GM21737 (cell line): ENCODE measurements around the gene ERN1.
"Not testable (repeated sequence)": the region's sequence is repeated elsewhere in the genome, so short reads cannot be mapped to it uniquely, and the experiment has no call there.

Experiments
- ATAC-seq: cut with Tn5 transposase; IDR thresholded peaks from one replicate; pipeline ENCODE4 v1.9.1; 2021; ENCODE audit warnings: mild to moderate bottlenecking, moderate library complexity; ENCODE audit not compliant: unreplicated experiment

The ERN1 gene

DNA sequence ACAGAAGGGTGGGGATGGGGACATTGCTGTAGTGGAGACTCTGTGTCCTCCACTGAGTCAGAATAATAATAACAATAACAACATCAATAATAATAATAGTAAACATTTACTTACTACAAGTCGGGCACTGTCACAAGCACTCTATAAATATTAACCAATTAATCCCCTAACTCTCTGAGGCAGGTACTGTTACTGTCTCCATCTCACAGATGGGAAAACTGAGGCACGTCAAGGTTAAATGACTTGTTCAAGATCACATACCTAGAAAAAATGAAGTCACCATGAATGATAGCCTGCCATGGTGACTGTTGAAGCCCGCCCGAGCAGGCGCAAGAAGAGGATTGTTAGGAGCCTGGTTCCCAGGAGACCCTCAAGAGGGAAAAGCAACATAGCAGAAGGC, 121.6 kb downstream of the ERN1 start:
- no peak for ATAC-seq

GRCh38 chr17:64007838-64008282, 122.1 kb downstream of the ERN1 start:
- ATAC-seq = no peak

GRCh38 chr17:64007089-64007837, 122.7 kb downstream of the ERN1 start:
- ATAC-seq = not testable (repeated sequence)

DNA sequence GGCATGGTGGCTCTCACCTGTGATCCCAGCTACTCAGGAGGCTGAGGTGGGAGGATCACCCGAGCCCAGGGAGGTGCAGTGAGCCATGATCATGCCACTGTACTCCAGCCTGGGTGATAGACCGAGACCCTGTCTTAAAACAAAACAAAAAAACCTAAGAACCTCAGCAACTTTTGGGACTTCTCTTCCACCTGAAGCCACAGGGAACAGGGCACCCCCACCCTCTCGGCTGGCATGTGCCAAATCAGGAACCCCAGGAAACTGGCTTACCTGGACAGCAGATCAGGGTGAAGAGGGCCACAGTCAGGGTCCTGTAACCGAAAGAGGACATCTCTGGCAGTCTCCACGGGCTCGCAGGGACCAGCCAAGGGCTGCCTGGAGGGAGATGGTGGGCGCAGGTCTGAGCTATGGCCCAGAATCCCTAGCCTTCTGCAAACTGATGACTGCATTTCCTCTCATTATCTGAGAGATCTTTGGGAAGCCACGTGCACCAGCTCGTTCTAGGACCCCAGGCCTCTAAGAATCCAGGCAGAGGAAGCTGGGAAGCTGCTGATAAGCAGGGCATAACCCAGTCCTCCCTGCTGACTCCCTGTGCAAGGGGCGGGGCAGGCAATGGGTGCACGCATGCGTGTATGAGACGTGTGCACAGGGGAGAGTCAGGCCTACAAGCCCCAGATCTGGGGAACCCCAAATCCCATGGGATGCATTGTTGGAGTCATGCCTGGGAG, 123.4 kb downstream of the ERN1 start:
- ATAC-seq = no peak

DNA sequence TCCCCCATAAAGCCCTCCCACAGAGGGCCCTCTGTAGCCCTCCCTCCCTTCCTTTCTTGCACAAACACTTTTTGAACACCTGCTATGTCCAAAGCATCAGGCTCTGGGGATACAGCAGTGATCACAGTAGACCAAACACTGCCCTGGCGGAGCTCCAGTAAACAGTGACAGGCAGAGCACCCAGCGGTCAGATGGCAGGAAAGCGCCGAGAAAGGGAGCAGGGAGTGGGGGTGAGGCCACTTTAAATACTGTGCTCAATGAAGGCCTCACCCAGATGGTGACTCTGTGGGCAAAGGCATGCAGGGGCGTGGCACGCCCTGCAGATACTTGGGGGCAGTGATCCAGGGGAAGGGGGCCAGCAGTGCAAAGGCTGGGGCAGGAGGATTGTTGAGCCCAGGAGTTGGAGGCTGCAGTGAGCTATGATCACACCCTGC, 124.2 kb downstream of the ERN1 start:
- no peak for ATAC-seq

DNA sequence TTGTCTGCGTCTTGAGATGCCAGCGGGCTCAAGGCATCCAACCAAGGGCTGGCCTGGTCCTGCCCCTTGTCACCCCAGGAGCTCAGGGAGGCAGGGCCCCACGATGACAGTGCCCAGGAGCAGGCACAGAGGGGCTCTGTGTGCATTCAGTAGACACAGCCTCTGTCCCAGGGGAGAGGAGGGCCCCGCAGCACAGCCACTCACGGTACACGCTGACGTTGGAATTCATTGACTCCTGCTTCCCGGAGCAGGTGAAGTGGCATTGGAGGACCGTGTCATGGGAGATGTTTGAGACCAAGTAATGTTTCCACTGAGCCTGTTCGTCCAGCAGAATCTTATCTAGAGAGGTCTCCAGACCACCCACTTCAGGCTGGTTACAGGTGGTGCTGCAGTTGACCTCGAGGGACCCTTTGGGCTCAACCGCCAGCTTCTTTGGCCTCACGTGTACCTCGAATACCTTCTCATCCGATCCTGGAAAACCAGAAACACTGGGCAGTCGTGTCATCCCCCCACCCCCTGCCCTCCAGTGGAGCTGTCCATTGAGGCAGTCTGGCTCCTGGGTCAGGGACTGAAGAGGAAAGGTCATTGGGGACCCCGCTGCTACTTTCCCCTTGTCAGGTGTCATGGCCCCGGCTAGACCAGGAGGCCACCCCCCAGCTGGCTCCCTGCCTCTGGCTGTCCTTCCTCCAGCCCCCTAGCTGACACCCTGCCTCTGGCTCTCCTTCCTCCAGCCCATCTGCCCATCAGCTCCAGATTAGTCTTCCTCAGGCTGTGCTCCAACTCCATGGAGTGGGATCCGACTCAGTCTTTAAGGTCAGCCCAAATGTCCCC, 124.8 kb downstream of the ERN1 start:
- ATAC-seq = no peak

DNA sequence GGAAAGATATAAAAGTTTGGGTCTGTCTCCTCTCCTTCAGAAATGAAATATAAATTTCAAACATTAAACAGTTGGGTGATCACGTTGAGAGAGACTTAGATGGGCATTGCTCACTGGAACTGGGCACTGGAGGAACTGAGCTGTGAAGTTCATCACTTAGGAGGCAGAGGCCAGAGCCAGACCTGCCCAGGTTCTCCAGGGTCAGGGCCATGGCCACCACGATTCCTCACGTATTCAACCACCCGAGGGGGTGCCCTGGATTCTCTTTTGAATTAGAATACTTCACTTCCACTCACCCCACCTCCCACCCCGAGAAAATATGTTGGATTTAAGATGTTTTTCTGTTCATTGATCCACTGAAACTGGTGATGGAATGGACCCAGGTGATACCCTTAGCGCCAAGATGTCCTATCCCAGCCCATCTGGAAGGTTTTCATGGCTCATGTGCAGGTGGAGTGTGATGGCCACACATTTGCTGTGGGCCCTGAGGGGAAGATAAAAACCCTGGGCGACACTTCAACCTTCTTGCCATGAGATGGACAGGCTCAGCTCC, 125.7 kb downstream of the ERN1 start:
- no peak for ATAC-seq

DNA sequence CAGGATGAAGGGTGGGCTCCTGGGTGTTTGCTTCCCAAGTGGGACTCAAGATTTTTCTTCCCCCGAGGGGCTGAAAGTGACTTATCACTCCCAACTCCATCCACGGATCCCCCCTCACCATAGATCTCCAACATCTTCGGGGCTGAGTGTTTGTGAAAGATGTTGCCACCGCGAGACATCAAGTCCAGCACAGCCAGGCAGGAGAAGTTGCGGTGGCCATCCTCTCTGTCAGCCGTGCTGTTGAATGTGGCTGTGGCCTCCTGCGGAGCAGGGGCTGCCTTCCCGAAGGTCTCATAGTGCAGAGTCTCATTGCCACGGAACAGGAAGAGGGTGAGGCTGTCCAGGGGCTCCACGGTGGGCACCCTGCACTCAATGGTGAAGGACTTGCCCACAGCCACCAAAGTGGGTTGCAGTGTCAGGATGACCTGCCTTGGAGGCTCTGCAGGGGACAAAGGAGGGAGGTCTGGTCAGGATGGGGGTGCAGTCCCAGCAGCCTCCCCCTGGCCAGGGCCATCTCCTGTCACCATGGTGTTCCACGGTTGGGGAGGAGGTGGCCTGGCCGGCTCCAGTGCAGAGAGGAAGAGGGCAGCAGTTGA, 126.3 kb downstream of the ERN1 start:
- ATAC-seq = no peak

GRCh38 chr17:64002658-64003525, 127.1 kb downstream of the ERN1 start:
- no peak for ATAC-seq

DNA sequence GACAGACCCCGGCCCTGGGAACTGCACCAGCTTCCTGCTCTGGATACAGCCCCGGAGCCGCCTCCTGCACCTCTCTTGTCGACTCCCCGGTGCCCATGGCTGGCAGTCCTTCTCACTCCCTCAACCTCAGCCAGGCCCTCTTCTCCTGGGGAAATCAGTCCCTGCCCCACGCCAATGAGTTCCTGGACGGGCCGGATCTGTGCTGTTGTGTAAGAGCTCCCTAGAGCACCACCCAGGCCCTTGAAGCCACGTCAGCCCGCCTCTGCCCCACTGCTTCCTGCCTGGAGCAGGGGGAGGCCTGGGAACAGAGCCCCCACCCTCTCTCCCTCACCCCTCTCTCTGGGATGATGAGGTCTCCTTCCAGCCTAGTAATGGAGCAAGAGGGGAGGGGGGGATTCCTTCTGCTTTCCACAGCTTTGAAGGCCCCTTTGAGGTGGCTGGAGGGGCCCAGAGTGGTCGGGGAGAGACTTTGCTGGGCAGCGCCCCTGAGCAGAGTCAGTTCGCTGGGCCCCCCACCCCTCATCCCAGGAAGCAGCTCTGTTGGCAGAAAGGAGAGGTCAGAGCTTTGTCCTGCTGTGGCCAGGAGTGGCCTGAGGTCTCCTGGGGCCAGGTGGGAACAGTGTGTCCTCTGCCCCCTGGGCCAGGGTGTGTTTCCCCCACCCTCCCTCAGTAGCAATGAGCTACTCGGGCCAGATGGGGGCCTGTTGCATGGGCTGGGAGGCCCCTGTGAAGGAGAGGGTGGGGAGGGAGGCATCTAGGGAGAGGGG, 128.0 kb downstream of the ERN1 start:
- no peak for ATAC-seq

DNA sequence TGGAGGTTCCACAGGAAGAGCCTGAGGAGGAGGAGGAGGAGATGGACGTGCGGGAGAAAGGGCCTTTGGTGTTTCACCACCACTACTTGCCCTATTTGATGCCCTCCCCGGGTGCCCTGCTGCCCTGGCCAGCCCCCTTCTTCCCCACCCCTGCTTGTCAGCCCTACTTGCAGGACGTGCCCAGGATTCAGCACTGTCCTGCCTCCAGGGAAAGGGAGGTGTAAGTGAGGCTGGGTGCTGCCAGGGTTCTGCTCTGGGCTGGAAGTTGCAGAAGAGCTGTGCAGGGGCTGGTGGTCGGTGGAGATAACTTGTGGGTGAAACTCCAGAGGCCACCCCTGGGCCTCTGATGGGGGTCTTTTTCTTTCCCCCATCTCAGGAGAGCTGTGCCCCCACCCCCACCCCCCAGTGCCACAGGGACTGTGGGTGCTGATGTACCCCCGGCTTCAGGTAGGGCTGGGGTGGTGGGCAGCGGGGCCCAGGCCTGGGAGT, 128.8 kb downstream of the ERN1 start:
- no peak for ATAC-seq

GRCh38 chr17:63999680-64000531, 130.0 kb downstream of the ERN1 start:
- ATAC-seq = no peak

DNA sequence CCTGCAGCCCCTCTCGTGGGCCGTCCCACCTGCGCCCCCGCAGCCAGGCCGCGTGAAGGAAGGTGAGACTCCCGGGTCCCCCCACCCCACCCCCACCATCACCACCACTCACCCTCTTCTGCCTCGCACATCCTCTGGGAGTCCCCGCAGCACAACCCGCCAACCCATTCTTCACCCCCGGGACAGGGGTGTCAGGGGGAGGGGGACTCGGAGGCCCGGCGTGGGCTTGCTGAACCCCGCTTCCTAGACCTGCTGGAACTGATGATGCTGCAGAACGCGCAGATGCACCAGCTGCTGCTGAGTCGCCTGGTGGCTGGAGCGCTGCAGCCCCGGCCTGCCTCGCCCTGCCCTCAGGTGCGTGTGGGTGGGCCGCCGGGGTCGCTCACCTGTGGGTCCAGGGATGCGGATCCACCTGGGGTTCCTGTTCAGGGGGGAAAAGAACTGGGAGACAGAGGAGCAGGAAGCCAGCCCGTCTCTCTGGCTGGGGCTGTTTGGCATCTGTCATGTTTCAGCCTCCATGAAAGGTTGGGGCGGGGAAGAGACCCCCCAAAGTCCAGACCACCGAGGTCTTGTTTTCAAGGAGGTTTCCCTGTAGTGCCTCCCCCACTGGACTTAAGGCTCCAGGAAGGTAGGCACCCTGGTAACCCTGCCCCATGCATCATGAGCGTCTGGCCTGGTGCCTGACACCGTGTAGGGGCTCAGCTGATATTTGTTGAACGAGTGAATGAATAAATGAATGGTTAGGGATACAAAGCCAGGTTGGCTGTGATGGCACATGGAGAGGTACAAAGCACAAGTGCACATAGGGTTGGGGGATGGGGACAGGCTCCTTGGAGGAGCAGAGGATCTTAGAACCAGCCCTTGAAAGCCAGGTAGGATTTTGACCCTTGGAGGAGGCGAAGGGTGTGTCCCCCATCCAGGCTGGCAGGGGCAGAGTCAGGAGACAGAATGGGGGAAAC, 130.9 kb downstream of the ERN1 start:
- no peak for ATAC-seq

GRCh38 chr17:63998050-63998720, 131.8 kb downstream of the ERN1 start, which contains the start of gene PRR29:
Gene PRR29 (plus strand): TSS chr17:63998351. CDS start chr17:63998365, 14 bp downstream.
- ATAC-seq = no peak

- no peak for ATAC-seq
These were observed 132.4 kb downstream of the ERN1 start for GRCh38 chr17:63997341-63998048.
